Large intestine (tissue), 3 donors: ENCODE data around the gene SEL1L3. TPM values are rescaled to one million over a fixed set of nuclear protein-coding genes. Genes with fewer than 3 reads are reported as not detected.

Experiments used
- DNase-seq, 2 donors: peaks; one replicate each; pipeline versions ENCODE4 v3.0.0 to v3.0.0-alpha.2; 2013
- H3K27ac ChIP-seq: one replicate; pipeline ENCODE4 v1.5.1; 2013; ENCODE audit warnings: low read length
- H3K27me3 ChIP-seq: 2 replicates; pipeline ENCODE4 v1.6.1; 2013; ENCODE audit warnings: low read length; ENCODE audit not compliant: control insufficient read depth, insufficient read depth
- H3K36me3 ChIP-seq: 2 replicates; pipeline ENCODE4 v1.6.1; 2013; ENCODE audit warnings: low read length; ENCODE audit not compliant: control insufficient read depth, insufficient read depth
- H3K4me1 ChIP-seq: one replicate; pipeline ENCODE4 v1.6.1; 2013; ENCODE audit warnings: low read length; ENCODE audit not compliant: control insufficient read depth, insufficient read depth
- H3K4me3 ChIP-seq: one replicate; pipeline ENCODE4 v1.5.1; 2013; ENCODE audit warnings: low read length
- H3K9me3 ChIP-seq: one replicate; pipeline ENCODE4 v1.6.1; 2013; ENCODE audit warnings: mild to moderate bottlenecking, low read depth, low read length, moderate library complexity; ENCODE audit not compliant: control insufficient read depth
- WGBS: methylation state at CpG from one replicate; pipeline ENCODE4 v1.1.5; 2013; ENCODE audit warnings: low lambda C conversion rate; ENCODE audit not compliant: insufficient coverage; 5-methylcytosine and 5-hydroxymethylcytosine counted together
- polyA plus RNA-seq: library from polyadenylated mRNA; unstranded; fragments of 120-200 nt; gene quantifications from one replicate; pipeline ENCODE4 v1.2.1, GENCODE V29; 2013

The SEL1L3 gene
- polyA plus RNA-seq, 1 donor: 58.7 TPM

GRCh38 chr4:25807102-25807728, 55.6 kb downstream of the SEL1L3 start:
- no peak overlapping the region for H3K27ac ChIP-seq
- H3K36me3 ChIP-seq: peaks cover 48% of the 10 kb centered on the region
- H3K4me3 ChIP-seq: no peak overlapping the region
- DNase-seq: no peak
- no peaks in the 10 kb centered on the region for H3K9me3 ChIP-seq
- no peaks in the 10 kb centered on the region for H3K4me1 ChIP-seq
- no peaks in the 10 kb centered on the region for H3K27me3 ChIP-seq
- WGBS: no CpG with 5 or more reads among the region's 8 CpGs

DNA sequence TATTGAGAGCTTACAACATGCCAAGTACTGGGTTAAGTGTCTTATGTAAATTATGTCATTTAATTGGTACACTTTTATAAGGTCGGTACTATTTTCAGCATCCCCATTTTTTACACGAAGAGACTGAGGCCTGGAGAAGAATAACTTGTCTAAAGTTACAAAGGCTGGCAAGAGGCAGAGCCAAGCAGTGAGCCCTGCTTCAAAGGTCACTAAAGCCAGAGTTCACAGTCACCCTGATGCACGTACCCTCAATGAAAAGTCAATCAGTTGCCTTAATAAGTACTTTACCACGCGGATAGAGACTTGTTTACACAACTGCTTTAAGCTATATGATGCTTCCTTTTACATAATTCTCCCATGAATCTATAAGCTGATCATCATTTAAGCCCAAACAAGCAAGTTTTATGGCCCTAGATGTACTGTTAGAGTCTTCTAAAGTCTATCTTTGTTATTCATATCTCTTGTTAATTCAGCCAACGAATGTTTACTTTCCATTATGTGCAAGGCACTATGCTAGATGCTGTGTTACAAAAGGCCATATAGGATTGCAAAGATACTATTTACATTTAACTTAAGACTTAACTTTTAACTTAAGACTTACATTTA, 57.4 kb downstream of the SEL1L3 start:
- no peak overlapping the region for H3K4me3 ChIP-seq
- WGBS: 60% methylated on average over 2 of the region's 6 CpGs
- peaks cover 48% of the 10 kb centered on the region for H3K36me3 ChIP-seq
- H3K27me3 ChIP-seq: no peaks in the 10 kb centered on the region
- no peak for DNase-seq
- no peaks in the 10 kb centered on the region for H3K9me3 ChIP-seq
- H3K4me1 ChIP-seq: no peaks in the 10 kb centered on the region
- H3K27ac ChIP-seq: no peak overlapping the region

DNA sequence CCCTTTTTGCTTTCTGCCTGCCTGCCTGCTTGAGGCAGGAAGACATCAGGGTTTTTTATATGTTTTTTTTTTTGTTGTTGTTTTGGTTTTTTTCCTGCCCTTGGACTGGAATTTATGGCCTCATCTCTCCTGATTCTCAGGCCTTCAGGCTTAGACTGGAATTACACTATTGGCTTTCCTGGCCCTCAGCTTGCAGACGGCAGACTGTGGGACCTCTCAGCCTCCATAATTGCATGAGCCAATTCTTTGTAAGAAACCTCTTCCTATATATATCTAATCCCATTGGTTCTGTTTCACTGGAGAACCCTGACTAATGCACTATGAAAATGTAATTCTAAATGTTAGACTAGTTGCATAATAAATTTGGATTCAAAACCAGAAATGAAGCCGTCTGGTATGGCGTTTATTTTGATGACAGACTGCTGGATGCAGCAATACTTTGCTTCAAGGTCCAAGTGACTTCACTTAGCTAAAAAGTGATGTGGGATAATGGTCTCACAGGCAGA, 59.0 kb downstream of the SEL1L3 start:
- Histone ChIP-seq H3K27ac (no peak overlapping the region), H3K27me3 (no peaks in the 10 kb centered on the region), H3K4me1 (no peaks in the 10 kb centered on the region), H3K4me3 (no peak overlapping the region), H3K36me3 (peaks cover 51% of the 10 kb centered on the region), H3K9me3 (no peaks in the 10 kb centered on the region)
- 100% methylated on average over 1 of the region's 3 CpGs for WGBS
- DNase-seq: no peak

GRCh38 chr4:25801594-25801993, 61.2 kb downstream of the SEL1L3 start:
- H3K27ac ChIP-seq: no peak overlapping the region
- no peaks in the 10 kb centered on the region for H3K9me3 ChIP-seq
- H3K4me1 ChIP-seq: no peaks in the 10 kb centered on the region
- DNase-seq: no peak
- no peak overlapping the region for H3K4me3 ChIP-seq
- H3K27me3 ChIP-seq: no peaks in the 10 kb centered on the region
- H3K36me3 ChIP-seq: peaks cover 49% of the 10 kb centered on the region

GRCh38 chr4:25800245-25800644, 62.5 kb downstream of the SEL1L3 start:
- 100% methylated on average over 1 of the region's 2 CpGs for WGBS
- Histone ChIP-seq H3K4me1 (no peaks in the 10 kb centered on the region), H3K27me3 (no peaks in the 10 kb centered on the region), H3K4me3 (no peak overlapping the region), H3K9me3 (no peaks in the 10 kb centered on the region), H3K27ac (no peak overlapping the region), H3K36me3 (peaks cover 51% of the 10 kb centered on the region)
- DNase-seq: no peak

GRCh38 chr4:25799522-25799921, 63.3 kb downstream of the SEL1L3 start:
- no peaks in the 10 kb centered on the region for H3K9me3 ChIP-seq
- H3K27me3 ChIP-seq: no peaks in the 10 kb centered on the region
- H3K4me3 ChIP-seq: no peak overlapping the region
- no peak overlapping the region for H3K27ac ChIP-seq
- H3K36me3 ChIP-seq: peaks cover 50% of the 10 kb centered on the region
- no peaks in the 10 kb centered on the region for H3K4me1 ChIP-seq
- no peak for DNase-seq
- WGBS: 83% methylated on average over 2 of the region's 5 CpGs

DNA sequence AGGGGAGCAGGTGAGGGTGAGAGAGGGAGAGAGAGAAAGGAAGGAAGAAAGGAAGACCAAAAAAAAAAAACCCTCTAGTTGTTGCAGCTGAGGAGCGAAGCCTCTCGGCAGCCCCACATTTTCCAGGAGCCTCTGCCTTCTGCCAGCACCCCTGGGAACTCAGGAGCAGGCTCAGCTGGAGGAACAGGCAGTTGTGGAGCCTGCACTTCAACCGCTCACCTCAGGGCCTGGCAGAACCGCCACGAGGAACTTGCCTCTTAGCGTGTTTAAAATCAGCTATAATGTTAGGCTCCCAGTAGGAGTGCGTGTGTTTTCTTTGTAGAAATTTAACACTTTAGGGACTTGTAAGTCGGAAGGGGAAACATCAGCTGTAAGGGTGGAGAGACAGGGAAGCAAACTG, 65.7 kb downstream of the SEL1L3 start:
- Histone ChIP-seq H3K4me3 (no peak overlapping the region), H3K4me1 (no peaks in the 10 kb centered on the region), H3K9me3 (no peaks in the 10 kb centered on the region), H3K27me3 (no peaks in the 10 kb centered on the region), H3K36me3 (peaks cover 45% of the 10 kb centered on the region), H3K27ac (no peak overlapping the region)
- WGBS: 61% methylated on average over 2 of the region's 8 CpGs
- no peak for DNase-seq

GRCh38 chr4:25795566-25796454, 67.0 kb downstream of the SEL1L3 start:
- DNase-seq: no peak
- Histone ChIP-seq H3K4me1 (no peaks in the 10 kb centered on the region), H3K36me3 (peaks cover 38% of the 10 kb centered on the region), H3K27ac (no peak overlapping the region), H3K4me3 (no peak overlapping the region), H3K27me3 (no peaks in the 10 kb centered on the region), H3K9me3 (no peaks in the 10 kb centered on the region)
- WGBS: no CpG with 5 or more reads among the region's 12 CpGs

- Histone ChIP-seq H3K36me3 (peaks cover 37% of the 10 kb centered on the region), H3K27me3 (no peaks in the 10 kb centered on the region), H3K4me1 (no peaks in the 10 kb centered on the region), H3K4me3 (no peak overlapping the region), H3K9me3 (no peaks in the 10 kb centered on the region), H3K27ac (no peak overlapping the region)
- no peak for DNase-seq
- no CpG with 5 or more reads among the region's 4 CpGs for WGBS
These were observed 67.7 kb downstream of the SEL1L3 start for GRCh38 chr4:25795091-25795490.

GRCh38 chr4:25792876-25793275, 69.9 kb downstream of the SEL1L3 start:
- H3K9me3 ChIP-seq: no peaks in the 10 kb centered on the region
- WGBS: no CpG with 5 or more reads among the region's 4 CpGs
- H3K27ac ChIP-seq: no peak overlapping the region
- H3K4me3 ChIP-seq: no peak overlapping the region
- H3K36me3 ChIP-seq: peaks cover 33% of the 10 kb centered on the region
- DNase-seq: no peak
- no peaks in the 10 kb centered on the region for H3K27me3 ChIP-seq
- H3K4me1 ChIP-seq: no peaks in the 10 kb centered on the region
